CD1c-positive myeloid dendritic cell (primary cell): ENCODE data around the gene RAP2C.

ENCODE experiments used
- DNase-seq: peaks from one replicate; pipeline ENCODE4 v3.0.0-alpha.2; 2016; ENCODE audit errors: extremely low spot score

Gene RAP2C

DNA sequence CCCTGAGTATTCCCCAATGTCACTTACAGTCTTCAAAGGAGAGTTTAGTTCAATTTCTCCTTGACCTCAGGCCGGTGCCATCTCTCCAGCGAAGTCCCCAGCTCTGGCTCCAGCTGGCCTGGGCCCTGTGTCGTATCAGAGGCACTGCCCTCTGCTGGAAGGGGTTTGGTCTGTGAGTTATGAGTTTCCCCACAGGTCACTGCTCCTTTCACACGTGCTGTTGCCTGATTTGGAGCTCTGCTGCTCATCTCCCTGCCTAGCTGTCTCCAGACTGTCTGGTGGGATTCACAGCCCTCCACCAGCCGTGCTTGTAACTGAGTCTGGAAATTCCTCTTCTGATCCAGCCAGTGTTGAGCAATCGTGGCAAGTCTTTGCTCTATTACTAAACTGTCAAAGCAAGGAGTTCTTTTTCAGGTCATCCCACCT is at the start of gene RAP2C:
Gene RAP2C (minus strand): TSS at position 105 of the 426 bp plus-strand sequence. CDS start 2,179 bp downstream, outside the sequence.
- DNase-seq: peak; percentile 71

DNA sequence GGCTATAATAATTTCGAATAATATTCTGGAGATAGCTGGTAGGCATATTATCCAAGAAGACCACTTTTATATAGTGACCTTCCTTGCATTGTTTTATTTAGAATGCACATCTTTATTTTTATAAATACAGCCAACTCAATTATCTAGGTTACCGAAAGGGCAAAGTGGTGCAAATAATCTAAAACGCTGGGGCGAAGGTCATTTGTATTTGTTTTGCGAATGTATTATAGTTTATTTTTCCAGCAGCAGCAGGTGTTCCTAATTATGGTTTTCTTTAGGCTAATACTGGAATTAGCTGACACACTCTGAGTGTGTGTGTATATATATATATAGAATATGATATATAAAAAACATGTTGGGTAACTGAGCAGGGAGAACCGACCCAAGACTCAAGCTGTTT is 48.1 kb upstream of the RAP2C start:
- no peak for DNase-seq

- DNase-seq: no peak
These were observed 47.5 kb upstream of the RAP2C start for GRCh38 chrX:132266583-132267355.

DNA sequence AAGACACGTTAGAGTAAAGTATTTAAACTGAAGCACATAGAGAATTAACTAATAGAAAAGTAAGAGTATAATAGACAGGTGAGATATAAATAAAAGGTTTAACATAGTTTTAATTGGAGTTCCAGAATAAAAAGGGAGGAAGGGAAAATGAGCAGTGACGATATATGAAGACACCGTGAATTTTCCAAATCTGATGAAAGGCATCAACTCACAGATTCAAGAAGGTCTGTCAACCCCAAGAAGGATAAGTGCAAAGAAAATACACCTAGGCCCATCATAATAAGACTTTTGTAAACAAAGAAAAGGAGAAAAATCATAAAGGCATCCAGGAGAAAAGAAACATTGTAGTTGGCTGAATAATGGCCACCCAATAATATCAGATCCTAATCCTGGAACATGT is 43.9 kb upstream of the RAP2C start:
- DNase-seq: no peak

- DNase-seq: no peak
These were observed 39.3 kb upstream of the RAP2C start for GRCh38 chrX:132258509-132258908.

- DNase-seq: no peak
These were observed 37.9 kb upstream of the RAP2C start for GRCh38 chrX:132257116-132257515.

DNA sequence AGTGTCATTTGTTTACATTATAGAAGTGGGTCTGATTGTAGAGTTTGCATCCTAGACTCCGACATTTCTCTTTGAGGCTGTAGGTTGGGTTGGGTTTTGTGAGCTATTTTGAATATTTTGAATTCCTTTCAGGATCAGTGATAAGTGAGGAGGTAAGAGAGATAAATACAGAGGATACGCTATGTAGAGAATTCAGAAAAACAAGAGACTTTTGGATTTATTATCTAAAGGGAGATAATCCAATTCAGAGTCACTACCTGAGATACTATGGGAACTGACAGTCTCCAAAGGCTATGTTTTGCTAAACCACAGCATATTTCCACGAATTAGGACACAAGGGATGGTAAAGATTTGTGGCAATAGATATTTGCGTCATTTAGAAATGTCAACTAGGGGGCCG is 16.9 kb upstream of the RAP2C start:
- DNase-seq: no peak

DNA sequence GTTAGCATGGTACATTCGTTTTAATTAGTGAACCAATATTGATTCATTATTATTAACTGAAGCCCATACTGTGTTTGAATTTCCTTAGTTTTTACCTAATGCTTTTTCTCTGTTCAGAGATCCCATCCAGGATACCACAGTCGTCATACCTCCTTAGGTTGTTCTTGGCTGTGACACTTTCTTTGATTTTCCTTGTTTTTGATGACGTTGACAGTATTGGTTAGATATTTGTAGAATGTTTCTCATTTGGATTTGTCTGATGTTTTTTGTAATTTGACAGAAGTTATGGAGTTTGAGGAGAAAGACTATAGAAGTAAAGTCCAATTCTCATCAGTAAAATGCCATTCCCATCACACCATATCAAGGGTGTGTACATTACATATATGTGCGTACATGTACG is 16.2 kb upstream of the RAP2C start:
- no peak for DNase-seq

- DNase-seq: peak; percentile 12
These were observed 12.3 kb upstream of the RAP2C start for GRCh38 chrX:132231587-132231986.

DNA sequence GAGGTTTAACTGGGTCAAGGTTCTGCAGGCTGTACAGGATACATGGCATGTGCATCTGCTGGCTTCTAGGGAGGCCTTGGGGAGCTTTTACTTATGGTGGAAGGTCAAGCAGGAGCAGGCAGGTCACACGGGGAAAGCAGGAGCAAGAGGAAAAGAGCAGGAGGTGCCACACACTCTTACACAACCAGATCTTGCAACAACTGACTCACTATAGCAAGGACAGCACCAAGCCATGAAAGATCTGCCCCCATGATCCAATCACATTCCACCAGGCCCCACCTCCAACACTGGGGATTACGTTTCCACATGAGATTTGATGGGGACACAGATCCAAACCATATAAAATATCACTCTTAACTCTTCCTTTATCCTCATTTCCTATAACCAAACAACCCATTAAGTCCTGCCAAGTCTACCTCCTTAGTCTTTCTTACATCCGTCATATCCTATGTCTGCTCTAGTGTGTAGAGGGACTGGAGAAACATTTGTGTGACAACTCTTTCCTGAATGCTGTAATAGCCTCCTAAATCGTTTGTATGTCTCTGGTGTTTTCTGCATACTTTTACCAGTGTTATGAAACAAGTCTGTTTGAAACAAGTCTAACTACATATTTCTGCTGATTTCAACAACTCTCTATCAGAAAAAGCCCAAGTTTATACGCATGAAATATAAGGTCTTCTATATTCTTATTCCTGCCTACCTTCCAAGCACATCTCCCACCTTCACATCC is 8.3 kb upstream of the RAP2C start:
- no peak for DNase-seq

DNA sequence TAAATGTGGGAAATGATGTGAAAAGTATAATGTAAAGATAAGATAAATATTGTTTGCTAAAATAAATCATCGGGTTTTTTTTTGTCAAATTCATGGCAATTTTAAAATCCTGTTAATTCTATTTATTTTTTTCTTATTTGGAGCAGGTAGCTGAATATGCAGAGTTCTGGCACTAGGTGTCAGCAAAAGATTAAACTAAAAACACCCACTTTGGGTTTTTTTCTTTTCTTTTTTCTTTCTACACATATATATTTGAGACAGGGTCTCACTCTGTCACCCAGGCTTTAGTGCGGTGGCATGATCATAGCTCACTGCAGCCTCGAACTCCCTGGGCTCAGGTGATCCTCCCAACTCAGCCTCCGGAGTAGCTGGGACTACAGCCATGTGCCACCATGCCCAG is 6.9 kb upstream of the RAP2C start:
- no peak for DNase-seq

DNA sequence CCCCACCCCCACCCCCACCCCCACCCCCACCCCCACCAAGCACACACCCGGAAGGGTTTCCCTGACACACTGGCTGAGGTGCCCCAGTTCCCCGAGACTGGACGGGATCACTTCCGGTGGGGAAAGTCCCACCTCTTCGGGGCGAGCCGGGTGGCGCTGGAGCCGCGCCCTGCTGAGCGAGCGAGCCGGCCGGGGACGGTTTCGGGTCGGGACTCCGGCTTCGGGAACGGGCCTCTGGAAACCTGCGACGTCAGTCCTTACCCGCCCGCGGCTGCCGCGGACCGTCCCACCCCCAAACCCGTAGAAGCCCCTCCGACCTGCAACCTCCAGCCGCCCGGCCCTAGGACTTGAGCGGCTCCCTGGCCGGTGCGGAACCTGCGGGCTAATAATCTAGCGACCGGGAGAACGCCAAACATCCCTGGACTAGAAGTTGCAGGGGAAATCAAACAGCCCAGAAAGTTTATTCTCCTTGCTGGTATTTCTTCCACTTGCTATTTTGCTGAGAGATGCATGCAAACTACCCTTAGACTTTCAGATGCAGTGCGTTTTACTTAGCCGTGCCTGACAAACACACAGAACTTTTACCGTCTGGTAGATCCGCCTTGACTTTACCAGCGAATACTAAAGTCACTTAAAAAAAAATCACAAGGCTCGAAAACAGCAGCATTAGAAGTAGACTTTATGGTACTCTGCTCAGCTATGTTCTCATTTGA is 991 bp downstream of the RAP2C start:
- peak; percentile 86 for DNase-seq

- DNase-seq: peak; percentile 88
These were observed 1.8 kb downstream of the RAP2C start for GRCh38 chrX:132217203-132218073.

- peak; percentile 48 for DNase-seq
These were observed 2.4 kb downstream of the RAP2C start for GRCh38 chrX:132216806-132217202.

DNA sequence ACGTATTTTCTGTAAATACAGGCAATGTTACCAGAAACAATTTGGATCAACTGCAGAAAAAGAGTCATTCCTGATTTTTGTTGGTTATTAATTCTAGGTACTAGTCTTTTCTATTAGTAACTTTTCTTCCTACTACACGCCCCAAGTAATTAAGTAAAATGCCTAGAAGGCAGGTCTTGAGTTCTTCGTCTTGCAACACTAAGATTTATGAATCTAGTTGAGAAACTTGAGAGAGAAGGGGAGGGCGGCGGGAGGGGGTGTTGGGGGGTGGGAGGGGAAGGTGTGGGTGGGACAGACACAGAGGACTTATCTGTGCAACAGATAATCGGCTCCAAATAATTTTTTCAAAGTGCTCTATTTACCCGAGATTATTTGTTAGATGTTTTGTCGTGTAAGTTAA is 3.0 kb downstream of the RAP2C start:
- peak; percentile 19 for DNase-seq

GRCh38 chrX:132214518-132214917 is 4.7 kb downstream of the RAP2C start:
- DNase-seq: no peak

DNA sequence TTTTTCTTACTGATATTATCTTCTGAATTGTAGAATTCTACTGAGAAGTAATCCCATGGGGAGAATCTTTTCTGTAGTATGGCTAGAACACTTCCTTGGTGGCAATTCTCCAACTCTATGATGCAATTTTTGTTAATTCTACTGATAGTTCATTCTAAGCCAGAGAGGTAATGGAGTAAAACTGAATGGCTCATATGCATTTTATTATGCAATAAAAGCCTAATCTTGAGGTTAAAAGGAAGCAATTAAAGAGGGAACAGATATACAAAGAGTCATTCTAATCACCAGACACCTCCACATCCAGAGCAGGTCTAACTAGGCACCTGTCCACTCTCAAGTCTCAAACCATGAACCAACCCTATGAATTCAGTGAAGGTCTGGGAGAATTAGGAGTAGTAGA is 9.7 kb downstream of the RAP2C start:
- no peak for DNase-seq

DNA sequence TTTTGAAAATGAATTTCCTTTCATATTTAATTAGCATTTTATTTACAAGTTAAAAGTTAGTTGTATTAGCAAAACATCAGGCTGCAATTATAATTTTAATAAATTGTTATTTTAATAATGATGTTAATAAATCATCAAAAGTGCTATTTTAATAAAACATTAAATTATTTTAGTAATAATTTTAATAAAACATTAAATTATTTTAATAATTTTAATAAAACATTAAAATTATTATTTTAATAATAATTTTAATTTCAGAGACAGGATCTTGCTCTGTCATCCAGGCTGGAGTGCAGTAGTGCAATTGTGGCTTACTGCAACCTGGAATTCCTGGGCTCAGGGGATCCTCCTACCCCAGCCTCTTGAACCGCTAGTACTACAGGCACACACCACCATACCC is 10.8 kb downstream of the RAP2C start:
- DNase-seq: no peak

- no peak for DNase-seq
These were observed 11.3 kb downstream of the RAP2C start for GRCh38 chrX:132207996-132208395.

- DNase-seq: no peak
These were observed 13.0 kb downstream of the RAP2C start for GRCh38 chrX:132206259-132206658.

GRCh38 chrX:132204629-132205028 is 14.6 kb downstream of the RAP2C start:
- no peak for DNase-seq

DNA sequence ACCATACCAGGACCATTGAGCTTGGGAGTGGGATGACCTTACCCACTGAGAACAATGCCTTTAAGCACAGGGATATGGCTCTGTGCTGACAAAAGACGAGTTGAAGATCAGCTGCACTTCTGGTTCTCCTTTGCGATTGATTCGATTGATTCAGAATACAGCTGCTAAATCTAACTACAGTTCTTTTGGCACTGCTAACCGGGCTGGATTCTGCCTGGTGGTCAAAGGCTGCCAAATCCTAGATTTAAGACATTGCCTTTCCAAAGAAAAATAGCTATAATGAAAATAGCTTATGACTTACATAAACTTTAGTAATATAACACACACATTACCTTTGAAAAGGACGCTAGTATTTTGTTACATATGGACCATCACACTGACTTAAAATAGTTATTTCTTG is 18.3 kb downstream of the RAP2C start:
- DNase-seq: no peak
